Stimulated activated CD4-positive, alpha-beta T cell treated with anti-CD3 and anti-CD28 coated beads, Interleukin-15, amount 100 ng/mL, for 1 hour (primary cell): Measurements from ENCODE around the gene GDAP2.
A peak's percentile ranks its signal among the peaks of the same experiment; 100 is the strongest.
"Not testable (repeated sequence)": the region's sequence is repeated elsewhere in the genome, so short reads cannot be mapped to it uniquely, and the experiment has no call there.

ENCODE experiments used
- DNase-seq, 2 donors: peaks; one replicate each; pipeline ENCODE4 v3.0.0-alpha.2; 2020; ENCODE audit warnings: low read depth in 1 of 2, low spot score in 1 of 2

GDAP2 gene, protein sequence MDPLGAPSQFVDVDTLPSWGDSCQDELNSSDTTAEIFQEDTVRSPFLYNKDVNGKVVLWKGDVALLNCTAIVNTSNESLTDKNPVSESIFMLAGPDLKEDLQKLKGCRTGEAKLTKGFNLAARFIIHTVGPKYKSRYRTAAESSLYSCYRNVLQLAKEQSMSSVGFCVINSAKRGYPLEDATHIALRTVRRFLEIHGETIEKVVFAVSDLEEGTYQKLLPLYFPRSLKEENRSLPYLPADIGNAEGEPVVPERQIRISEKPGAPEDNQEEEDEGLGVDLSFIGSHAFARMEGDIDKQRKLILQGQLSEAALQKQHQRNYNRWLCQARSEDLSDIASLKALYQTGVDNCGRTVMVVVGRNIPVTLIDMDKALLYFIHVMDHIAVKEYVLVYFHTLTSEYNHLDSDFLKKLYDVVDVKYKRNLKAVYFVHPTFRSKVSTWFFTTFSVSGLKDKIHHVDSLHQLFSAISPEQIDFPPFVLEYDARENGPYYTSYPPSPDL

GRCh38 chr1:117929343-117930172 is at the start of gene GDAP2, which contains the start of gene WDR3:
GDAP2 (minus strand) TSS chr1:117929621; CDS start chr1:117920357, 9,264 bp downstream.
WDR3 (plus strand) TSS chr1:117929739; CDS start chr1:117933320, 3,581 bp downstream.
- DNase-seq = peak; percentile 84 to 90

DNA sequence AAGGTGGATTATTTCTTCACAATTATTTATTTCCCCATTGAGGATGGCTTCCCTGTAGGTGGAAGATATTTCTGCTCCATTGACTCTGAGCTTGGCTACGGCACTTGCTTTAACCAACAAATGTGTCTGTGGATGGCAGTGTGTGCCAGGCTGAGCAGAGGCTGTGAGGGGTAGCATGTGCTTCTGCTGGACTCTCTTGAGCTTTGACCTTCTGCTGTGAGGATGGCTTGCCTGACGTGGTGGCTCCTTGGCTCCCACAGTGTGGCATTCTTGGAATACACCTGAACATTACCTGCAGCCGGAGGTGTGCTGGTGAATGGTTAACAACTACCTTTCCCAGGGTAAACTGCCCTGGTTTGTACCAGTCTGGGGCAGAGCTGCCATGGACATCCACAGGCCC is 47.0 kb upstream of the GDAP2 start:
- DNase-seq = no peak

- DNase-seq = no peak
Measured at GRCh38 chr1:117971777-117972176, 42.4 kb upstream of the GDAP2 start.

DNA sequence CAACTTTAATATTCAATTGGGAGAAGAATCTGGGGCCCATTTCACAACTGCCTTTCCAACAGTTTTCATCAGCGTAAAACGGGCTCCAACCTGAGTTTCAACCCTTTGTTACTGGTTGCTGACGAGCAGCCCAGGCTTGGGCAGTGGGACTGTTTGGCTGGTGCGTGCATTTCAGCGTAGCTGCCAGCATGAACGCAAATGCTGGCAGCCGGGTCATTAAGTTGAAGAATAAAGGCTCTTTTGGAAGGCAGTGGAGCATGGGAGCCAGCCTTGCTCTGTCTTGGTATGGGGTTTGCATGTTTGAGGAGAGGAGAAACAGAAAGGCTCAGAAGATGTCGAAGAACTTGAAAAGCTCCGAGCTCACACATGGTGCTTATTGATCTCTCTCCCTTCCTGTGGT is 40.8 kb upstream of the GDAP2 start:
- no peak for DNase-seq

DNA sequence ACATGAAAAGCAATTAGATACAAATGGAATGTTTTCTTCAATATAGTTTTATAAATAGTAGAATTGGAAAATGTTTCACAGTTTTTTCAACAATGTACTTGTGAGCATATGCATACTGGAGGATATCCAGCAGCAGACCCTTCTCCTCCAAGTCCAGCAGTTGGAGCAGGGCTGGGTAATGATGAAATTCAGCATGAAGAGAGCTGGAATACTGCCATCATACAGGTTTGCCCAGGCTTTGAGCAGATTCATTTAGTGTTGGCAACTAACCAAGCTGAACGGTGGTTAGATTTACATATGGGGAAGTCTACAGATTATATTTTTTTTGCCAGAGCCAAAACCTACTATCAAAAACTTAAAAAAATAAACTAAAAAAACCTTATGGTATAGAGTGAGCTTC is 38.5 kb upstream of the GDAP2 start:
- DNase-seq = no peak

DNA sequence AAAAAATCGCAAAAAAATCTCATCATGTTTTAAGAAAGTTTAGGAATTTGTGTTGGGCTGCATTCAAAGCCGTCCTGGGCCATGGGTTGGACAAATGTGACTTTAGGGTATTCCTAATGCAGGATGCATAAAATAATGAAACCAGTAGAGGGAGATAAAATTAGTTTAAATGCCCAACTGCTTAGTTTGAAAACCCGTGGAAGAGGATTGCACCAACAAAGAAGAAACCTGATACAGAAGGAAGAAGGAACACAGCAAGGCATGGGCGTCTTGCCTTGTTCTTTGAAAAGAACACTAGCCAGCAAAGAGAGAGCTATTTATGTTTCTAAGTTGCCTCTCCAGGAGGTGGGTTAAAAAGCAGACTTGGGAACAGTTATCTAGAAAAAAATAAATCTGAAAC is 38.1 kb upstream of the GDAP2 start:
- DNase-seq = no peak

- no peak for DNase-seq
Measured at GRCh38 chr1:117964290-117965038, 35.0 kb upstream of the GDAP2 start.

DNA sequence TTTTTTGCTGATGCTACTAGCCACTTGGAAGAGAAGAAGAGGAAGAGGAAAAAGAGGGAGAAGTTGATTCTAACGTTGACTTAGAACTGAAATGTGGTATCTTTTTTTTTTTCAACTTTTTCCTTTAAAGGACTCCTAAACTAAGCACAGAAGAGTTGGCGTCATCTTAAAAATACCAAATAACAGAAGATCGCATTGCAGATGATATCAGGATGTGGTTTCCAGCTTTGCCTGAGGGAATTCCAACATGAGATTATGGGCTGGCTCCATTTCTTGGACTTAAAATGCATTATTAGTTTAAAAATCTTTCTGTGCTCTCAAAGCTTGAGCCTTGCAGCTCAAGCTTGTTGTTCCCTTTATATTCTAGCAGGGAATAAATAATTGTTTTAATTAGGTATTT is 29.9 kb upstream of the GDAP2 start:
- DNase-seq = no peak

- no peak for DNase-seq
Measured at GRCh38 chr1:117952386-117952785, 23.0 kb upstream of the GDAP2 start.

GRCh38 chr1:117942293-117942692 is 12.9 kb upstream of the GDAP2 start:
- DNase-seq = no peak

- no peak for DNase-seq
Measured at GRCh38 chr1:117933769-117934168, 4.3 kb upstream of the GDAP2 start.

DNA sequence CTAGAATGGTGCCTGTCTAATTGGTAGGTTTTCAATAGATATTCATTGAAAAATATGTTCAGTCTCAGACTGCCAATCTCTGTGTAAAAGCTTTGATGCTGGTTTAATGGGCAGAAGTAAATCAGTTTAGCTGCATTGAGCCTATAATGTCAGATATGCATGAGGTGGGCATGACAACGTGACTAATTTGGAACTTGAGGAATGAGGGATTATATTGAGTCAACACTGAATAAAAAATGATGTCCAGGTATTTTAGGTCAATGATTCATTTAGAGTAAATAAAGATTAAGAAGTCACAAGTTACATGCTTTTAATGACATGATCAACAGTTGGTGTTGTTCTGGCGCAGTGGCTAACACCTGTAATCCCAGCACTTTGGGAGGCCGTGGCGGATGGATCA is 3.2 kb upstream of the GDAP2 start:
- no peak for DNase-seq

- DNase-seq = no peak
Measured at GRCh38 chr1:117930484-117930883, 1.1 kb upstream of the GDAP2 start.

DNA sequence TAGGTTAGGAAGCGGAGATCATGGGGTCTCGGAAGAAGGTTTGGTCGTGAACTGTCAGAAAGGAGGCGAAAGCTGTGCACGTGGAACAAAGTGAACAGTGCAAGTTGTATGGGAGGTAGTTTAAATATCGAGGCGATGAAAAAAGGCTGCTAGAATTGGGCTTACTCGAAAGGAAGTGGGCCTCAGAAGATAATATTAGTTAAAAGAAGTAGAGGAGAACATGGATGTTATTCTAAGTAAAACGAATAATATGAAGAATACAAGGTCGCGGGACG is 689 bp upstream of the GDAP2 start:
- DNase-seq = no peak

DNA sequence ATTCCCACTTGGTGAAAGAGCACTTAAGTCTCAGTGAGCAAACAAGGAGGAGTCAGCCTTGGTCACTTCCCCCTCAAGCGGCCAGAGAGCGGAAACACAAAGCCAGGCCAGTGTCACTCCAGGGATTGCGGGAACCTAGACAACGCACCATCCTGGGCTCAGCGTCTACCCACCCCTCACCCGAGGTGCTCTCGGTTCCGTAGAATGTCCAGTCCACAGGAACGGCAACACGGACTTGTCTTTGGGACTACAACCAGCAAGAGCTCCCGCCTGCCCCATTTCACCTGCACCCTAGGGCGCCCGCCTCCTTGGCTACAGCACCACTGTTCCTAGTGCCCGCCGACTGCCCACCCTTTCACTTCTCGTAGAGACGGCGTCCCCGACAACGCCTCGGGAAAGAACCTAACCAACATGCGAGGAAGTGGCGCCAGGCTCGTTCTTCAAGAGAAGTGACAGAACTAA is 509 bp downstream of the GDAP2 start:
- peak in 1 of 2 donors; percentile 1 for DNase-seq

DNA sequence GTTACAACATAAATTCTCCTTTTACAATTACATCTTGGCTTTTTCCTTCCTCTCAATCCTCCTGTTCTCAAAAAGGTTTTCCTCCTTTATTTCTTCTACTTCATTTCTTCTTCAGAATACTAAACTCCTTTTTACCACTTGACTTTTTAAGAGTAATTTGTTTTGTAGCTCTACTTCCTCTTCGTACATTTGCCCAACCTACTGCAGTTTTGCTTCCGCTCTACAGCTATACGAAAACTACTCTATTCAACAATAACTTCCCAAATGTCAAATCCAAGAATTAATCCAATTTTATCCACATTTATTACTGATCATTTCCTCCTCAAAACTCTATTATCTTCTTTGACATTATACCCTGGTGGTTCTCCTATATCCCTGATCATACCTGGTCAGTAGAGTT is 3.4 kb downstream of the GDAP2 start:
- no peak for DNase-seq

- DNase-seq = not testable (repeated sequence)
Measured at GRCh38 chr1:117922717-117923116, 6.7 kb downstream of the GDAP2 start.

GRCh38 chr1:117921991-117922390 is 7.4 kb downstream of the GDAP2 start:
- no peak for DNase-seq

DNA sequence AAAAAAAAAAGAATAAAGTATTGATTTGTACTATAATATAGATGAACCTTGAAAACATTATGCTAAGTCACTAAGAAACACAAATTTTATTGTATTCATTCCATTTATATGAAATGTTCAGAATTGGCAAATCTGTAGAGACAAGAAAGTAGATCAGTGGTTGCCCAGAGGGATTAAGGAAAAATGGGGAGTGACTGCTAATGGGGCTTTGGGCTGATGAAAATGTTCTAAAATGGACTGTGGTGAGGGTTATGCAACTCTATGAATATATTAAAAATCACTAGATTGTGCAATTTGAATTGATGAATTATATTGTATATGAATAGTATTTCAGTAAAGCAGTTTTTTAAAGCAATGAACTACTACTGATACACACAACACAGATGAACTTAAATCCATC is 10.0 kb downstream of the GDAP2 start:
- no peak for DNase-seq

DNA sequence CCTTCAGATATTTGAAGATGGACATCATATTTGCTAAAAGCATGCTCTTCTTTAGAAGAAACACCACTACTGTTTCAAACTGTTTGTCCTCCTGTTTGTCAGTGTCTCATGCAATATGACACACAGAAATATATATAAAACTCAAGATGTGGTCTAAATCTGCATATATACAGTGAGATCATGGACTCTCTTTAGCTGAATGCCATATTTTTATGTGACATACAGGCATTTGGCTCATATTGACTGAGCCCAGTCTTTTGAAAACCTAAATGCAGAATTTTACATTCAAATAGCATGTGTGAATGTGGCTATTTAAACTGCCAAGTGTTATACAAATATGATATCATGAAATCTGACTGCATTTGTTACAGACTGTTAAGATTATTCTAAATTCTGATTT is 18.4 kb downstream of the GDAP2 start:
- DNase-seq = no peak

GRCh38 chr1:117905019-117905418 is 24.4 kb downstream of the GDAP2 start:
- no peak for DNase-seq
